ENCODE measurements around the gene RPP14.
A peak's percentile ranks its signal among the peaks of the same experiment; 100 is the strongest.

Gene RPP14

DNA sequence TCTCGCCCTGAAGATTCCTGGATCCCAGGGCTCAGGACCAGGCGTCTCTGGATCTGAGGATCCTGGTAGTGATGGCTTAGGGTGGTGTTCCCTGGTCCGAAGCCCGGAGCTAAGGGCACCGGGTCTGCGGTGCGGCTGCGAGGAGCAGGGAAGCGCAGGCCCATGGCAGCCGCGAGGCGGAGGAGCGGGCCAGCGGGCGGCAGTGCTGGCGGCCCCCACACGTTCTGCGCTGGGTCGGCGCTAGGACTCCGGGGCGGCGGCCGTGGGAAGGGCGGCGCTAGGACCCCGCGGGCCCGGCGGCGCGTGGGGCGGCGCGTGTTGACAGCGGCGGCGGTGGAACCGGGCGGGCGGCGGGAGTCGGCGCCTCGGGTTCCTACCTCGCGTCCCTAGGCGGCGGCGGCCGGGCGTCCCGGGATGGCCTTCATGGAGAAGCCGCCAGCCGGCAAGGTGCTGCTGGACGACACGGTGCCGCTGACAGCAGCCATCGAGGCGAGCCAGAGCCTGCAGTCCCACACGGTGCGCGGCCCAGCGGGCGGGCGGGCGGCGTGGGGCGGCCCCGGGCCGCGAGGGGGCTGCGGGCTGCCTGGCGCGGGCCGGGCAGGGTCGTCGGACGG lies 26.6 kb downstream of the RPP14 start, which contains the start of gene PXK (continued):
- TF ChIP-seq, protein P1, sequence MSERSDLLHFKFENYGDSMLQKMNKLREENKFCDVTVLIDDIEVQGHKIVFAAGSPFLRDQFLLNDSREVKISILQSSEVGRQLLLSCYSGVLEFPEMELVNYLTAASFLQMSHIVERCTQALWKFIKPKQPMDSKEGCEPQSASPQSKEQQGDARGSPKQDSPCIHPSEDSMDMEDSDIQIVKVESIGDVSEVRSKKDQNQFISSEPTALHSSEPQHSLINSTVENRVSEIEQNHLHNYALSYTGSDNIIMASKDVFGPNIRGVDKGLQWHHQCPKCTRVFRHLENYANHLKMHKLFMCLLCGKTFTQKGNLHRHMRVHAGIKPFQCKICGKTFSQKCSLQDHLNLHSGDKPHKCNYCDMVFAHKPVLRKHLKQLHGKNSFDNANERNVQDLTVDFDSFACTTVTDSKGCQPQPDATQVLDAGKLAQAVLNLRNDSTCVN (tag by site-specific recombination; optimal IDR thresholded peaks at IDR 0.05), result peak; percentile 29
- TF ChIP-seq TRIM28 (IDR thresholded peaks at IDR 0.05; ENCODE audit: borderline replicate concordance, low read length), result no peak
- no peak for TF ChIP-seq KLF7 (tag by site-specific recombination; IDR thresholded peaks at IDR 0.05; ENCODE audit: borderline replicate concordance)
- TF ChIP-seq ZNF311 (tag by site-specific recombination; IDR thresholded peaks at IDR 0.05; ENCODE audit: borderline replicate concordance), result no peak
- no peak for TF ChIP-seq GLI2 (tag by site-specific recombination; IDR thresholded peaks at IDR 0.05; ENCODE audit: borderline replicate concordance, low read depth)
- TF ChIP-seq ZNF302 (tag by site-specific recombination; IDR thresholded peaks at IDR 0.05; ENCODE audit: low read depth), result no peak
- no peak for TF ChIP-seq ZNF701 (tag by site-specific recombination; IDR thresholded peaks at IDR 0.05)
- TF ChIP-seq, protein P2, sequence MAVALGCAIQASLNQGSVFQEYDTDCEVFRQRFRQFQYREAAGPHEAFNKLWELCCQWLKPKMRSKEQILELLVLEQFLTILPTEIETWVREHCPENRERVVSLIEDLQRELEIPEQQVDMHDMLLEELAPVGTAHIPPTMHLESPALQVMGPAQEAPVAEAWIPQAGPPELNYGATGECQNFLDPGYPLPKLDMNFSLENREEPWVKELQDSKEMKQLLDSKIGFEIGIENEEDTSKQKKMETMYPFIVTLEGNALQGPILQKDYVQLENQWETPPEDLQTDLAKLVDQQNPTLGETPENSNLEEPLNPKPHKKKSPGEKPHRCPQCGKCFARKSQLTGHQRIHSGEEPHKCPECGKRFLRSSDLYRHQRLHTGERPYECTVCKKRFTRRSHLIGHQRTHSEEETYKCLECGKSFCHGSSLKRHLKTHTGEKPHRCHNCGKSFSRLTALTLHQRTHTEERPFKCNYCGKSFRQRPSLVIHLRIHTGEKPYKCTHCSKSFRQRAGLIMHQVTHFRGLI (tag by site-specific recombination; IDR thresholded peaks at IDR 0.05), result no peak
- TF ChIP-seq ZNF654 (tag by site-specific recombination; IDR thresholded peaks at IDR 0.05; ENCODE audit: low read depth), result no peak
- TF ChIP-seq ZNF561 (tag by site-specific recombination; IDR thresholded peaks at IDR 0.05; ENCODE audit: borderline replicate concordance), result peak; percentile 84; the same call in 1 of the 2 replicates
- no peak for TF ChIP-seq ZNF394 (tag by site-specific recombination; IDR thresholded peaks at IDR 0.05; ENCODE audit: borderline replicate concordance)
- no peak for TF ChIP-seq ZNF174 (tag by site-specific recombination; IDR thresholded peaks at IDR 0.05)
- TF ChIP-seq ZNF792 (tag by site-specific recombination; IDR thresholded peaks at IDR 0.05), result no peak

DNA sequence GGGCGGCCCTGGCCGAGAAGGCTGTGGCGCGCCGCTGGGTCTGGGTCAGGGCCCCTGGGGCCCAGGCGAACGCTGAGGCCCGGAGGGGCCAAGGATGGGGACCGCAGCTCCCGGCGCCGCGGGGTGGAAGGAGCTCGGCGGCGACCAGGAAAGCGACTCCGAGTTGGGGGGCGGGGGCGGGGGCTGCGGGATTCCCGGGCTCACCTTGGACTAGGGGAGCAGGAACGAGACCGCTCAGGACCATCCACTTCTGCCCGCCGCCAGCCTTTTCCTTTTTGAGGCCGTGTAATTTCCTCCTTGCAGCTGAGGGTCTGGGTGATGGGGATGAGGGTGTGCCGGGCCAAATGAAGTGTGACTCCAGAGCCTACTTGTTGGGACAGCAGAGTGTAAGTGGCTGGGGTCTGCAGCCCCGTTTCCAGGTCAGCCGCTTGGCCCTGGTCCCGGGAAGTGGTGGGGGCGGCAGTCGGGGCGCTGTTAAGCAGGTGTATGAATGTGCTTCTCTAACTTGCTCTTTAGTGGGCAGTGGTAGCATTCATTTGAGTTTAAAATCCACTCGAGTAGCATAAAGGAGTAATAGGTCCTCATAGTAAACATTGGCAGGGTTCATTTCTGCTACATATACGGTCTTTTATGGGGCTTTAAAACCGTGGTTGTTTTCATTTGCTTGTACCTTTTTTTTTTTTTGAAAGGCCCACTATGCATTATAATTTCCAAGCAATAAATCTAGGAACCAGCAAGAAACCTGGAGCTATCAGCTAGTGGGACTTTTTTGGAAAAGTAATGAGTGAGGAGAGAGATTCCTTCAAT lies 27.4 kb downstream of the RPP14 start:
- Histone ChIP-seq H3K27ac (ENCODE audit: extremely low read depth, low read depth, low read length) (peak overlapping the region; percentile 69; the same call in 1 of the 2 replicates), H3K4me3 (ENCODE audit: low read depth, low read length) (peak overlapping the region; percentile 81), H3K9me3 (ENCODE audit: control insufficient read depth, insufficient read depth, low read depth, low read length) (no peaks in the 10 kb centered on the region), H3K4me1 (ENCODE audit: control insufficient read depth, insufficient read depth, low read length) (no peaks in the 10 kb centered on the region; the same call in 1 of the 2 replicates), H3K36me3 (ENCODE audit: control insufficient read depth in 2 of 2, insufficient read depth in 1 of 2, low read length in 2 of 2) (no peaks in the 10 kb centered on the region)
- POLR2A ChIA-PET, result interaction anchor here (0.7 to 1.4 kb wide), 2 partner anchors 17 to 362 kb away, joined by 4 to 5 read pairs; no protein-coding TSS in a partner anchor
- CTCF ChIA-PET, result interaction anchor here (0.5 to 1.1 kb wide), 5 partner anchors 29 to 294 kb away, joined by 3 to 6 read pairs (median 3); no protein-coding TSS in a partner anchor
- TF ChIP-seq GFI1B (tag by site-specific recombination; IDR thresholded peaks at IDR 0.05) (no peak), ZNF600 (tag by site-specific recombination; IDR thresholded peaks at IDR 0.05) (0 out of 2 replicates have a peak, but pooled peaks have one; percentile 9), ZNF76 (tag by site-specific recombination; IDR thresholded peaks at IDR 0.05; ENCODE audit: borderline replicate concordance, low read depth) (no peak), ZNF335 (tag by site-specific recombination; conservative IDR thresholded peaks at IDR 0.05) (peak; percentile 58), ZNF514 (tag by site-specific recombination; IDR thresholded peaks at IDR 0.05) (no peak), SCRT2 (tag by site-specific recombination; IDR thresholded peaks at IDR 0.05) (0 out of 2 replicates have a peak, but pooled peaks have one; percentile 29), ZNF585B (tag by site-specific recombination; IDR thresholded peaks at IDR 0.05) (no peak), ZNF776 (tag by site-specific recombination; IDR thresholded peaks at IDR 0.05; ENCODE audit: borderline replicate concordance) (no peak), PRDM10 (tag by site-specific recombination; IDR thresholded peaks at IDR 0.05) (peak; percentile 27; the same call in 1 of the 2 replicates), ZNF266 (tag by site-specific recombination; IDR thresholded peaks at IDR 0.05; ENCODE audit: low read depth) (no peak), ZNF473 (tag by site-specific recombination; IDR thresholded peaks at IDR 0.05) (no peak), ZBTB20 (tag by site-specific recombination; IDR thresholded peaks at IDR 0.05) (peak; percentile 88), ZNF354C (tag by site-specific recombination; IDR thresholded peaks at IDR 0.05; ENCODE audit: borderline replicate concordance, low read depth) (no peak)
- TF ChIP-seq, protein P3, sequence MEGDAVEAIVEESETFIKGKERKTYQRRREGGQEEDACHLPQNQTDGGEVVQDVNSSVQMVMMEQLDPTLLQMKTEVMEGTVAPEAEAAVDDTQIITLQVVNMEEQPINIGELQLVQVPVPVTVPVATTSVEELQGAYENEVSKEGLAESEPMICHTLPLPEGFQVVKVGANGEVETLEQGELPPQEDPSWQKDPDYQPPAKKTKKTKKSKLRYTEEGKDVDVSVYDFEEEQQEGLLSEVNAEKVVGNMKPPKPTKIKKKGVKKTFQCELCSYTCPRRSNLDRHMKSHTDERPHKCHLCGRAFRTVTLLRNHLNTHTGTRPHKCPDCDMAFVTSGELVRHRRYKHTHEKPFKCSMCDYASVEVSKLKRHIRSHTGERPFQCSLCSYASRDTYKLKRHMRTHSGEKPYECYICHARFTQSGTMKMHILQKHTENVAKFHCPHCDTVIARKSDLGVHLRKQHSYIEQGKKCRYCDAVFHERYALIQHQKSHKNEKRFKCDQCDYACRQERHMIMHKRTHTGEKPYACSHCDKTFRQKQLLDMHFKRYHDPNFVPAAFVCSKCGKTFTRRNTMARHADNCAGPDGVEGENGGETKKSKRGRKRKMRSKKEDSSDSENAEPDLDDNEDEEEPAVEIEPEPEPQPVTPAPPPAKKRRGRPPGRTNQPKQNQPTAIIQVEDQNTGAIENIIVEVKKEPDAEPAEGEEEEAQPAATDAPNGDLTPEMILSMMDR (tag by site-specific recombination; IDR thresholded peaks at IDR 0.05), result peak; percentile 58; the same call in 1 of the 2 replicates

Data from HEK293 (cell line).